Central memory CD4-positive, alpha-beta T cell (primary cell): Measurements from ENCODE around the gene SH3RF3.

Source experiments
- DNase-seq: peaks from one replicate; pipeline ENCODE4 v3.0.0; 2022

The SH3RF3 gene

GRCh38 chr2:109513749-109514588 is 385.0 kb downstream of the SH3RF3 start:
- DNase-seq: no peak

GRCh38 chr2:109514857-109515256 is 385.9 kb downstream of the SH3RF3 start:
- no peak for DNase-seq

GRCh38 chr2:109516445-109517117 is 387.6 kb downstream of the SH3RF3 start:
- no peak for DNase-seq

- DNase-seq: no peak
Observed at GRCh38 chr2:109517118-109517889, 388.3 kb downstream of the SH3RF3 start.

- no peak for DNase-seq
Observed at GRCh38 chr2:109519513-109519912, 390.5 kb downstream of the SH3RF3 start.

- DNase-seq: no peak
Observed at GRCh38 chr2:109521233-109522062, 392.4 kb downstream of the SH3RF3 start.

GRCh38 chr2:109522063-109522374 is 393.0 kb downstream of the SH3RF3 start:
- no peak for DNase-seq

GRCh38 chr2:109523121-109523520 is 394.1 kb downstream of the SH3RF3 start:
- DNase-seq: no peak

GRCh38 chr2:109523536-109524361 is 394.7 kb downstream of the SH3RF3 start:
- no peak for DNase-seq

- no peak for DNase-seq
Observed at GRCh38 chr2:109525836-109526235, 396.8 kb downstream of the SH3RF3 start.

- no peak for DNase-seq
Observed at GRCh38 chr2:109526442-109526970, 397.5 kb downstream of the SH3RF3 start.

GRCh38 chr2:109527079-109527478 is 398.1 kb downstream of the SH3RF3 start:
- DNase-seq: no peak

- DNase-seq: no peak
Observed at GRCh38 chr2:109527846-109528705, 399.1 kb downstream of the SH3RF3 start.

GRCh38 chr2:109528811-109529501 is 400.0 kb downstream of the SH3RF3 start:
- DNase-seq: no peak

- no peak for DNase-seq
Observed at GRCh38 chr2:109529532-109530449, 400.8 kb downstream of the SH3RF3 start.

GRCh38 chr2:109530712-109531111 is 401.7 kb downstream of the SH3RF3 start:
- DNase-seq: no peak

- no peak for DNase-seq
Observed at GRCh38 chr2:109531221-109531620, 402.2 kb downstream of the SH3RF3 start.

GRCh38 chr2:109531896-109532727 is 403.1 kb downstream of the SH3RF3 start:
- DNase-seq: no peak
